DND-41 (cell line): ENCODE data around the gene PDZRN3.

Experiments
- CTCF ChIP-seq: IDR thresholded peaks from 2 replicates; pipeline ENCODE4 v1.5.1; 2012; ENCODE audit warnings: borderline replicate concordance, low read length, moderate library complexity, mild to moderate bottlenecking; ENCODE audit not compliant: poor library complexity, severe bottlenecking; ENCODE audit errors: extremely low read depth
- EZH2 ChIP-seq: IDR thresholded peaks from 3 replicates; pipeline ENCODE4 v1.6.1; 2012; ENCODE audit warnings: borderline replicate concordance, low read depth, mild to moderate bottlenecking, moderate library complexity, low read length, inconsistent platforms; ENCODE audit not compliant: severe bottlenecking

GRCh38 chr3:73418681-73419080 is 206.1 kb downstream of the PDZRN3 start:
- no peak for TF ChIP-seq CTCF
- no peak for TF ChIP-seq EZH2
